ENCODE results near the gene OSMR.

The OSMR gene

DNA sequence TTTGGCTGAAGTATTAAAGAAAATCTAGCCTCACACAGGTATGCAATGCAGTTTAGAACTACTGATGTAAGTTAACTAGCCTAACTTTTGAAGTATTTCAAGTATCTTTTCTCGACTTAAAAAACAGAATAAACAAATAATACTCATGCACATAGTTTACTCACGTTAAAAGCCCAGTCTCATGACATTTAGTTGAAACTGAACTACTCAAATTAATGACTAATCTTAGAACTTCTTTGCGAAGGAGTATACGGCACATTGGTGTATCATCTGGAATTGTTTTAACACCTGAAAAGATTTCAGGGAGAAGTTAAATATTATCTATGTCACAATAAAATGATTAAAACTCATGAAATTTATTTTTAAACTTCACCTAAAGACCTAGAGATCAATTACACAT, 98.5 kb downstream of the OSMR start:
- no peak overlapping the region for H3K9ac ChIP-seq (ENCODE audit: low read depth, low read length)
- H3K4me3 ChIP-seq (ENCODE audit: low read depth in 1 of 2, low read length in 2 of 2): no peak overlapping the region
- no peak overlapping the region for H2AFZ ChIP-seq (ENCODE audit: low read depth, low read length)
- H3K27ac ChIP-seq (ENCODE audit: low read length): no peak overlapping the region
- peaks cover 73% of the 10 kb centered on the region for H3K36me3 ChIP-seq (ENCODE audit: insufficient read depth, low read length)
- DNase-seq (no peak), ATAC-seq (ENCODE audit: insufficient read depth, low read depth) (no peak)
- H3K79me2 ChIP-seq (ENCODE audit: insufficient read depth, low read length): no peaks in the 10 kb centered on the region
- no peaks in the 10 kb centered on the region for H3K9me3 ChIP-seq (ENCODE audit: insufficient read depth, low read length, severe bottlenecking)
- no peak for TF ChIP-seq EZH2 (IDR thresholded peaks at IDR 0.05; ENCODE audit: borderline replicate concordance, low read depth, low read length, severe bottlenecking)
- TF ChIP-seq, protein P1, sequence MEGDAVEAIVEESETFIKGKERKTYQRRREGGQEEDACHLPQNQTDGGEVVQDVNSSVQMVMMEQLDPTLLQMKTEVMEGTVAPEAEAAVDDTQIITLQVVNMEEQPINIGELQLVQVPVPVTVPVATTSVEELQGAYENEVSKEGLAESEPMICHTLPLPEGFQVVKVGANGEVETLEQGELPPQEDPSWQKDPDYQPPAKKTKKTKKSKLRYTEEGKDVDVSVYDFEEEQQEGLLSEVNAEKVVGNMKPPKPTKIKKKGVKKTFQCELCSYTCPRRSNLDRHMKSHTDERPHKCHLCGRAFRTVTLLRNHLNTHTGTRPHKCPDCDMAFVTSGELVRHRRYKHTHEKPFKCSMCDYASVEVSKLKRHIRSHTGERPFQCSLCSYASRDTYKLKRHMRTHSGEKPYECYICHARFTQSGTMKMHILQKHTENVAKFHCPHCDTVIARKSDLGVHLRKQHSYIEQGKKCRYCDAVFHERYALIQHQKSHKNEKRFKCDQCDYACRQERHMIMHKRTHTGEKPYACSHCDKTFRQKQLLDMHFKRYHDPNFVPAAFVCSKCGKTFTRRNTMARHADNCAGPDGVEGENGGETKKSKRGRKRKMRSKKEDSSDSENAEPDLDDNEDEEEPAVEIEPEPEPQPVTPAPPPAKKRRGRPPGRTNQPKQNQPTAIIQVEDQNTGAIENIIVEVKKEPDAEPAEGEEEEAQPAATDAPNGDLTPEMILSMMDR (IDR thresholded peaks at IDR 0.05; ENCODE audit: borderline replicate concordance, extremely low read depth, low read length, poor library complexity, severe bottlenecking): no peak
- H4K20me1 ChIP-seq (ENCODE audit: insufficient read depth, low read length): no peaks in the 10 kb centered on the region
- no peaks in the 10 kb centered on the region for H3K4me1 ChIP-seq (ENCODE audit: insufficient read depth, low read length)
- H3K4me2 ChIP-seq (ENCODE audit: insufficient read depth, low read length): no peak overlapping the region
- no peaks in the 10 kb centered on the region for H3K27me3 ChIP-seq (ENCODE audit: insufficient read depth, low read length, poor library complexity)

DNA sequence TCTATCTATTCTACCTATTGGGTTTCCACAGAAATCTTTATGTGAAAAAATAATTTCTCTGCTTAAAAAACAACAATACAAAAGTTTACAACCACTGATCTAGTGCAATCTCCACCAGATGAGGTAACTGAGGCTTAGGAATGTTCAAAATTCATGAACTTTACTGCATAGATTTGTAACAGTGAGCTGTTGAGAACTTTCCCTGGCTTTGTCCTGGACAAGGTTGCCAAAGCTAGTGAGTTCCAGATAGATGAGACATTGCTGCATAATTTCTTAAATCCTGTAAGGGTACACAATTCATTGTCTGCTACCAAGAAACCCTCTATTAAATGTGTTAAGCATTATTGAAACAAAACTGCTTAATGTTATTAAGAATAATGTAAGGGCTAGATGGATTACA, 102.7 kb downstream of the OSMR start:
- H3K4me1 ChIP-seq (ENCODE audit: insufficient read depth, low read length): no peaks in the 10 kb centered on the region
- no peak for TF ChIP-seq EZH2 (IDR thresholded peaks at IDR 0.05; ENCODE audit: borderline replicate concordance, low read depth, low read length, severe bottlenecking)
- TF ChIP-seq, protein P1 (IDR thresholded peaks at IDR 0.05; ENCODE audit: borderline replicate concordance, extremely low read depth, low read length, poor library complexity, severe bottlenecking): no peak
- no peaks in the 10 kb centered on the region for H3K79me2 ChIP-seq (ENCODE audit: insufficient read depth, low read length)
- no peak overlapping the region for H3K9ac ChIP-seq (ENCODE audit: low read depth, low read length)
- H3K27me3 ChIP-seq (ENCODE audit: insufficient read depth, low read length, poor library complexity): no peaks in the 10 kb centered on the region
- ATAC-seq (ENCODE audit: insufficient read depth, low read depth) (no peak), DNase-seq (no peak)
- no peaks in the 10 kb centered on the region for H4K20me1 ChIP-seq (ENCODE audit: insufficient read depth, low read length)
- H2AFZ ChIP-seq (ENCODE audit: low read depth, low read length): no peak overlapping the region
- no peak overlapping the region for H3K4me2 ChIP-seq (ENCODE audit: insufficient read depth, low read length)
- no peak overlapping the region for H3K27ac ChIP-seq (ENCODE audit: low read length)
- H3K9me3 ChIP-seq (ENCODE audit: insufficient read depth, low read length, severe bottlenecking): no peaks in the 10 kb centered on the region
- H3K36me3 ChIP-seq (ENCODE audit: insufficient read depth, low read length): peaks cover 92% of the 10 kb centered on the region
- no peak overlapping the region for H3K4me3 ChIP-seq (ENCODE audit: low read depth in 1 of 2, low read length in 2 of 2)

DNA sequence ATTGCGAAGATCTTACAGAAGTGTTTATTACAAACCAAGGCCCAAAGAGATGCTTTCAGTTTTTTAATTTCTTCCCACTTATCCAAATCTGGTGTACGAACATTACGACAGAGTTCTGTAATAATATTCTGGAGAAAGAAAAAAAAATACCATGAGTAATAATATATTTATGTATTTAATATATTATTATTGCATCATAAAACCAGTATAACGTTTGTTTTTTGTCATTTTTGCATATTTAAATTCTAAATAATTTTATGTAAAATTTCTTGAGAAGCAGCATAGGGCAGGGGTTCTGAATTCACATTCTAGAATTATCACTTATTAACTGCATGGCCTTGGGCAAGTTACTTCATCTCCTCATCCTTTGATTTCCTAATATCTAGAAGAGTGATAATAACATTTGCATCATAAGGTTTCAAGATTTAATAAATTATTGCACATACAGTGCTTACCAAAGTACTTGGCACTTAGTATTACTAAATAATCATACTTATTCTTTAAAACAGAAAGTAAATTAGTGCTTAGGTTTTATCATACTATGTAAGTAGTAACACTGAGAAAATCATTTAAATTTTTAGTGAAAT, 107.7 kb downstream of the OSMR start:
- Histone ChIP-seq H3K9ac (ENCODE audit: low read depth, low read length) (no peak overlapping the region), H3K27ac (ENCODE audit: low read length) (no peak overlapping the region), H3K79me2 (ENCODE audit: insufficient read depth, low read length) (no peaks in the 10 kb centered on the region), H3K4me2 (ENCODE audit: insufficient read depth, low read length) (no peak overlapping the region), H3K9me3 (ENCODE audit: insufficient read depth, low read length, severe bottlenecking) (no peaks in the 10 kb centered on the region), H3K27me3 (ENCODE audit: insufficient read depth, low read length, poor library complexity) (no peaks in the 10 kb centered on the region), H3K4me1 (ENCODE audit: insufficient read depth, low read length) (no peaks in the 10 kb centered on the region), H3K36me3 (ENCODE audit: insufficient read depth, low read length) (peaks cover 94% of the 10 kb centered on the region), H3K4me3 (ENCODE audit: low read depth in 1 of 2, low read length in 2 of 2) (no peak overlapping the region), H4K20me1 (ENCODE audit: insufficient read depth, low read length) (no peaks in the 10 kb centered on the region), H2AFZ (ENCODE audit: low read depth, low read length) (no peak overlapping the region)
- TF ChIP-seq, protein P1 (IDR thresholded peaks at IDR 0.05; ENCODE audit: borderline replicate concordance, extremely low read depth, low read length, poor library complexity, severe bottlenecking): no peak
- ATAC-seq (ENCODE audit: insufficient read depth, low read depth) (no peak), DNase-seq (no peak)

DNA sequence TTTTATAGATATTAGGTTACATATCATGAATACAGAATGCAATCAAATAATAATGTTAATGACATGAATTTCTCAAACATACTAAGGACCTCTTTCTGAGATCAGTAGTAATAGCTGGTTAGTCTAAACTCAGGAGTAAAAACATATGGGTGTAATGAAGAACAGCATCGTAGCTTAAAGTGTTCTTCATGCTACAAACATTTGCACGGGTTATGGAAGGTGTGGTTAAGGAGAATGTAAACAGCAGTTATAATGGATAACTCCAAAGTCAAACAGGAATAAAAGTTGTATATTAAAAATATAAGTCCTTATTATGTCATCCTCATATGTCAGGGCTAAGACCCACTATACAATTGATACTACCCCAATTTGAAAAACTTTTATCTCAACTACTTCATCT, 115.9 kb downstream of the OSMR start:
- Histone ChIP-seq H3K9me3 (ENCODE audit: insufficient read depth, low read length, severe bottlenecking) (no peaks in the 10 kb centered on the region), H2AFZ (ENCODE audit: low read depth, low read length) (no peak overlapping the region), H3K4me3 (ENCODE audit: low read depth in 1 of 2, low read length in 2 of 2) (no peak overlapping the region), H3K9ac (ENCODE audit: low read depth, low read length) (no peak overlapping the region), H3K27me3 (ENCODE audit: insufficient read depth, low read length, poor library complexity) (no peaks in the 10 kb centered on the region), H3K4me2 (ENCODE audit: insufficient read depth, low read length) (no peak overlapping the region), H3K27ac (ENCODE audit: low read length) (no peak overlapping the region), H3K36me3 (ENCODE audit: insufficient read depth, low read length) (peaks cover 95% of the 10 kb centered on the region), H3K79me2 (ENCODE audit: insufficient read depth, low read length) (no peaks in the 10 kb centered on the region), H3K4me1 (ENCODE audit: insufficient read depth, low read length) (no peaks in the 10 kb centered on the region), H4K20me1 (ENCODE audit: insufficient read depth, low read length) (no peaks in the 10 kb centered on the region)
- no peak for ATAC-seq (ENCODE audit: insufficient read depth, low read depth)
- TF ChIP-seq, protein P1 (IDR thresholded peaks at IDR 0.05; ENCODE audit: borderline replicate concordance, extremely low read depth, low read length, poor library complexity, severe bottlenecking): no peak
- no peak for TF ChIP-seq EZH2 (IDR thresholded peaks at IDR 0.05; ENCODE audit: borderline replicate concordance, low read depth, low read length, severe bottlenecking)
- no peak for DNase-seq

Data from DND-41 (cell line).